BLaER1 treated with 17β-estradiol and CSF1 and Interleukin-3, amounts not matched to agents 10 nM and 100 nM (cell line): ENCODE measurements around the gene SHISAL1.

ENCODE experiments used
- H3K27ac ChIP-seq, 11 experiments: shearing (Covaris generic); formaldehyde crosslinking; 2 replicates each; pipeline ENCODE4 v1.8.1; 2022
- H3K27me3 ChIP-seq, 11 experiments: shearing (Covaris generic); formaldehyde crosslinking; 2 replicates each; pipeline ENCODE4 v1.8.1; 2022
- H3K36me3 ChIP-seq, 11 experiments: shearing (Covaris generic); formaldehyde crosslinking; 2 replicates each; pipeline ENCODE4 v1.8.1; 2022
- H3K4me1 ChIP-seq, 10 experiments: shearing (Covaris generic); formaldehyde crosslinking; 2 replicates each; pipeline ENCODE4 v1.8.1; 2022
- H3K4me2 ChIP-seq, 11 experiments: shearing (Covaris generic); formaldehyde crosslinking; 2 replicates each; pipeline ENCODE4 v1.8.1; 2022
- H3K4me3 ChIP-seq, 10 experiments: shearing (Covaris generic); formaldehyde crosslinking; 2 replicates each; pipeline ENCODE4 v1.8.1; 2022
- H3K9ac ChIP-seq, 11 experiments: shearing (Covaris generic); formaldehyde crosslinking; 2 replicates each; pipeline ENCODE4 v1.8.1; 2022
- H3K9me3 ChIP-seq, 11 experiments: shearing (Covaris generic); formaldehyde crosslinking; replicated peaks in 1 of 11; 2 replicates each; pipeline ENCODE4 v1.8.1; 2022
- H4K20me1 ChIP-seq, 11 experiments: shearing (Covaris generic); formaldehyde crosslinking; 2 replicates each; pipeline ENCODE4 v1.8.1; 2022
- Cebpa-rat ChIP-seq, 11 experiments: shearing (Covaris generic); IDR thresholded peaks; 2 replicates each; pipeline ENCODE4 v1.8.1; 2022

The SHISAL1 gene

DNA sequence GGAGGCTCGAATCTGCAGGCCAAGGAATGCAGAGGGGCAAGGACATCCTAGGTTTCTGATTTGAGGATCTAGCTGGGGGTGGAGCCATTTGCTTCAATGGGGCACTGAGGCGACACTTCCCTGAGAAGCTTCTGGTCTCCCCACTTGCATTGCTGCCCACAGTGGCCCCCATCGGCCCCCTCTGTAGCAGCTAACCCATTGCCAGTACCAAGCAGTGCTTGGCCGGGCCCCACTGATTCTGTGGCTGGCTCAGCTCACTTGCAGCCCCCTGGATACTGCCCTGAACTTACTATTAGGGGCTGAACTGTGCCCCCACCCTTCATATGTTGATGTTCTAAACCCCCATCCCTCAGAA, 42.9 kb upstream of the SHISAL1 start:
- peaks cover 10 to 29% (median 18%) of the 10 kb centered on the region in 10 experiments; a peak in 18 of 20 replicates for H3K4me1 ChIP-seq
- no peaks in the 10 kb centered on the region for H3K27me3 ChIP-seq
- no peak overlapping the region for H3K27ac ChIP-seq
- H3K9ac ChIP-seq, result no peak overlapping the region
- no peak for TF ChIP-seq Cebpa-rat (IDR thresholded peaks at IDR 0.05)
- peak overlapping the region in 8 of 11 experiments; percentile 6 to 66 (median 45); a peak in 13 of 22 replicates for H3K4me2 ChIP-seq
- no peaks in the 10 kb centered on the region for H3K36me3 ChIP-seq
- H4K20me1 ChIP-seq, result no peaks in the 10 kb centered on the region; a peak in 2 of 22 replicates
- H3K9me3 ChIP-seq, result no peaks in the 10 kb centered on the region
- H3K4me3 ChIP-seq, result no peak overlapping the region

DNA sequence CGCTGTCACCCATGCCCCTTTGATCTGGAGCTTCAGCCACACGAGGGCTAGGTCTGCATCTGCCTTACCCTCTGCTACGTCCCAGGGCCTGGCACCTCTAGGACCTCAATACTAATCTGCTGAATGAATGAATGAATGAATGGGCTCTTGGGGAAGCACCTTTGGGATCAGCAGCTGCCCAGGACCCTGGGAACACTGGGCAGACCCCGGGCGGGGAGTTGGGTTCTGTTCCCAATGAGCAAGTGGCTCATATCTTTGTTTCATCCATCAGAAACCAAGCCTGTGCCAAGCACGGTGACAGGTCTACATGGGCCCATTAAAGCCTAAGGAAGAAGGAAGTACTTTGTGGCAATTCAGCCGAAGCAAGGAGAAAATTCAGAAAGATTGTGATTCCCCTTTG, 41.5 kb upstream of the SHISAL1 start:
- peaks cover 10 to 29% (median 18%) of the 10 kb centered on the region in 10 experiments; a peak in 18 of 20 replicates for H3K4me1 ChIP-seq
- no peaks in the 10 kb centered on the region for H3K27me3 ChIP-seq
- H4K20me1 ChIP-seq, result peaks cover 0 to 2% (median 0%) of the 10 kb centered on the region in 11 experiments; a peak in 3 of 22 replicates
- no peaks in the 10 kb centered on the region for H3K9me3 ChIP-seq
- H3K9ac ChIP-seq, result no peak overlapping the region
- no peak overlapping the region for H3K27ac ChIP-seq
- TF ChIP-seq Cebpa-rat (IDR thresholded peaks at IDR 0.05), result no peak
- H3K36me3 ChIP-seq, result no peaks in the 10 kb centered on the region
- H3K4me3 ChIP-seq, result no peak overlapping the region
- no peak overlapping the region for H3K4me2 ChIP-seq

DNA sequence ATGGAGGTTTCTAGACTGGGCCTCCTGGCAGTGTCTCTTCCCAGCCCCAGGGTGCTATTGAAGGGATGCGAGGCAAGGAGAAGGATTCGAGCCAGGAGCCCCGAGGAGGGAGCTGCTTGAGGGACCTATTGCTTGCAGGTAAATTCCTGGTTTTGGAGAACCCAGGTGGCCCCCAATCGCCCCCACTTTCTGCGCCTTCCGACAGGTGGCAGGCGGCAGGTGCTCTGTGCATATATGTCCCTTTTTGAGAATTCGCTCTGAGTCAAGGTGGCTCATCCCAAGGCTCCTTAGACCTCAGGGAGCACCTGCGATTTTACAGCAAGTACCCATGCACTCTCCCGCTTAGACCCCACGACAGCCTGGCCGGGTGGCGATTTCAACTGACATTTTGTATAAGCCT, 40.3 kb upstream of the SHISAL1 start:
- Histone ChIP-seq H3K4me3 (no peak overlapping the region), H4K20me1 (peaks cover 0 to 5% (median 0%) of the 10 kb centered on the region in 11 experiments; a peak in 3 of 22 replicates), H3K27ac (no peak overlapping the region), H3K9me3 (no peaks in the 10 kb centered on the region), H3K27me3 (no peaks in the 10 kb centered on the region), H3K4me2 (peak overlapping the region in 4 of 11 experiments; percentile 7 to 38 (median 22); a peak in 5 of 22 replicates), H3K36me3 (no peaks in the 10 kb centered on the region), H3K9ac (no peak overlapping the region), H3K4me1 (peaks cover 7 to 25% (median 13%) of the 10 kb centered on the region in 10 experiments; a peak in 18 of 20 replicates)
- no peak for TF ChIP-seq Cebpa-rat (IDR thresholded peaks at IDR 0.05)

DNA sequence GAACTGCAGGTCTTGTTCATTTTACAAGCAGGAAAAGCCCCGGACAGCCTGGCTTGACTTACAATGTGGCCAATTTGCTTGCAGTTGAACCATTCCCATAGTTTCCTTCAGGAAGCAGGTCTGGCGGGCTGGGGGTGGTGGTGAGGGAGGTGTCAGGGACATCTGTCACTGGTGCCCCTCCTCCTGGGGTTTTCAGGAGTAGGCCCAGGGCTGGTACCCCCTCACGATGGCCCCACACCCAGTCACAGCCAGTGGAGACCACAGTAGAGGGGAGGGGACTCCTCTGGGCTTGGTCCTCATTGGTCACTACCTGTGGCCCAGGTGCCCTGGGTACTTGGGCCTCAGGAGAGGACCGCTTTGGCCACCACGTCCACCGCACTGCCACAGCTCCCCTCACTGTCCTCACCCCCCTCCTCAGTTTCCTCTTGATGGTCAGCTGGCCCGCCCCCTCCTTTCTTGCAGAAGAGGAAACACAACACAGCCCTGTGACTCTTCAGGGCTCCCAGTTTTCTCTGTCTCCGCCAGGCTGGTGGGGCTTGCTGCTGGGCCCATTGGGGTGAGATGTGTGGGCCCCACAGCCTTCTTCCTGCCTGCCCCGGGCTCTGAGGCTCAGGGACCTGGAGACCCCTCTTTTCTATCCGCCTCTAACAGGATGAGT, 39.8 kb upstream of the SHISAL1 start:
- TF ChIP-seq Cebpa-rat (IDR thresholded peaks at IDR 0.05), result no peak
- no peaks in the 10 kb centered on the region for H3K27me3 ChIP-seq
- peaks cover 9 to 26% (median 16%) of the 10 kb centered on the region in 10 experiments; a peak in 18 of 20 replicates for H3K4me1 ChIP-seq
- no peak overlapping the region for H3K27ac ChIP-seq
- H3K4me2 ChIP-seq, result peak overlapping the region in 4 of 11 experiments; percentile 7 to 38 (median 22); a peak in 6 of 22 replicates
- no peaks in the 10 kb centered on the region for H3K9me3 ChIP-seq
- H3K4me3 ChIP-seq, result no peak overlapping the region
- H3K36me3 ChIP-seq, result no peaks in the 10 kb centered on the region
- H4K20me1 ChIP-seq, result peaks cover 0 to 5% (median 0%) of the 10 kb centered on the region in 11 experiments; a peak in 4 of 22 replicates
- H3K9ac ChIP-seq, result no peak overlapping the region

DNA sequence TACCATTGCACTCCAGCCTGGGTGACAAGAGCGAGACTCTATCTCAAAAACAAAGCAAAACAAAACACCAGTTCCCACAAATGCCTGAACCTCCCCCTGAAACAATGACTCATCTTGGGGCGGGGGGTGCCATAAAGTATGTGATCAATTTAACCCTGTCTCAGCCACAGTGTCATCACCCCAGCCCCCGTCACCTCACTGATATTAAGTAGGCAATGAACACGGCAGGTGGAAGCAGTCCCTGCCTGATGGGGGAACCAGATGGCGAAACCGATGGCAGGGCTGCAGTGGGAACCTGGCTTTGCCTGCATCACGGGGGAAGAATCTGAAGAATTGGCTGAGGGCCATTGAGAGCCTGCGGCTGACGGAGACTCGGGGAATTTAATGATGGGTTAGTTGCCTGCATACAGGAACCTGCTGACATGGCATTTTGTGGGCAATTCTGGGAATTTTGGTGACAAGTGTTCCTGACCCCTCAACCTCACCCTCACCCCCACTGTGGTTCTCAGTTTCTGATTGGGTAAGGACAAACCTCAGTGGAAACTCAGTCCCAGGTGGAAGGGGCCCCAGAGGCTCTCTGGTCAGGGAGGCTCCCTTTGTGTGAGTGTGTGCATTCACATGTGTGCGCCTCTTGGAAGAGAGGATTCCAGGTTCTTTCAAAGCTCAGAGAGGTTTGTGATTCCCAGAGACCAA, 39.1 kb upstream of the SHISAL1 start:
- H3K4me2 ChIP-seq, result peak overlapping the region in 3 of 11 experiments; percentile 6 to 38 (median 34); a peak in 4 of 22 replicates
- H3K27ac ChIP-seq, result no peak overlapping the region
- H3K4me1 ChIP-seq, result peaks cover 13 to 33% (median 20%) of the 10 kb centered on the region in 10 experiments; a peak in 18 of 20 replicates
- TF ChIP-seq Cebpa-rat (IDR thresholded peaks at IDR 0.05), result no peak
- H3K9me3 ChIP-seq, result no peaks in the 10 kb centered on the region
- H3K36me3 ChIP-seq, result no peaks in the 10 kb centered on the region
- no peaks in the 10 kb centered on the region for H3K27me3 ChIP-seq
- H3K4me3 ChIP-seq, result no peak overlapping the region
- H3K9ac ChIP-seq, result no peak overlapping the region
- H4K20me1 ChIP-seq, result peaks cover 0 to 5% (median 0%) of the 10 kb centered on the region in 11 experiments; a peak in 4 of 22 replicates

DNA sequence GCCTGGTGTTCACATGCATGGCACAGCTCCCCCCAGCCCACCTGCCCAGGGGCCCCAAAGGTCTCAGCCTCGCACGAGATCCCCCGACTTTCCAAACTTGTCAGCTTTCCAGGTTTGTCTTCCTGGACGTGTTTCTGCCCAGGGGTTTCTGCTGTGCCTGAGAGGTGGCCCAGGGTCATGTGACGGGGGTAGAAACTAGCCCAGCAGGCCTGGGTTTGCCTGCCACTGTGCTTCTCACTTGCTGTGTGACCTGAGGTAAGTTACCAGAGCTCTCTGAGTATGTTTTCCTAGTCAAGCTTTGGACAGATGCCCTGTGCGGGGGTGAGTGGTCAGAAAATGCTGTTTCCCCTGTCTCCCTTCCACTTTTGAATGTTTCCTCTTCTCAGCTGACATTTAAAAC, 38.3 kb upstream of the SHISAL1 start:
- H3K9ac ChIP-seq, result no peak overlapping the region
- H3K4me1 ChIP-seq, result peaks cover 13 to 35% (median 21%) of the 10 kb centered on the region in 10 experiments; a peak in 18 of 20 replicates
- peaks cover 0 to 5% (median 0%) of the 10 kb centered on the region in 11 experiments; a peak in 4 of 22 replicates for H4K20me1 ChIP-seq
- no peaks in the 10 kb centered on the region for H3K27me3 ChIP-seq
- no peaks in the 10 kb centered on the region for H3K36me3 ChIP-seq
- TF ChIP-seq Cebpa-rat (IDR thresholded peaks at IDR 0.05), result no peak
- H3K27ac ChIP-seq, result no peak overlapping the region
- H3K9me3 ChIP-seq, result no peaks in the 10 kb centered on the region
- H3K4me3 ChIP-seq, result no peak overlapping the region
- peak overlapping the region in 1 of 11 experiments; percentile 38; a peak in 2 of 22 replicates for H3K4me2 ChIP-seq

DNA sequence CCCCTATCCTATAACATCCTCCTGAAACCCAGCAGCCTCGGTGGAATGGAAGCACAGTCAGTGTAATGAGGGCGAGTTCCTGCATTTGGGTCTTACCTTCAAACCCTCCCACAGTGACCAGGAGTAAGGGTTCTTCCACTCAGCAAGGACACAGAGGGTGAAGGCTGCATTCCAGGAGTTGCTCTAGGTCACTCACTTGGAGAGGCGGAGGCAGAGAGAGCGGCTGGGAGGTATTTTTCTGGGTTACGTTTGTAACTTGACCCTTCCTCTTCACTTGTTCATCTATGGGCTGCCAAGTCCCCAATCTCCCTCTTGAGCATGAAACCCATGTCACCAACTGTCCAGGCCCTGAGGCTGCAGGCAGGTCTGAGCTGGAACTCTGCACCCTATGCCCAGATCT, 36.8 kb upstream of the SHISAL1 start:
- no peak for TF ChIP-seq Cebpa-rat (IDR thresholded peaks at IDR 0.05)
- Histone ChIP-seq H3K27me3 (no peaks in the 10 kb centered on the region), H3K27ac (no peak overlapping the region), H3K4me1 (peaks cover 4 to 26% (median 14%) of the 10 kb centered on the region in 10 experiments; a peak in 15 of 20 replicates), H3K4me3 (no peak overlapping the region), H3K9ac (no peak overlapping the region), H4K20me1 (peaks cover 0 to 5% (median 0%) of the 10 kb centered on the region in 11 experiments; a peak in 4 of 22 replicates), H3K4me2 (no peak overlapping the region), H3K9me3 (no peaks in the 10 kb centered on the region), H3K36me3 (no peaks in the 10 kb centered on the region)

DNA sequence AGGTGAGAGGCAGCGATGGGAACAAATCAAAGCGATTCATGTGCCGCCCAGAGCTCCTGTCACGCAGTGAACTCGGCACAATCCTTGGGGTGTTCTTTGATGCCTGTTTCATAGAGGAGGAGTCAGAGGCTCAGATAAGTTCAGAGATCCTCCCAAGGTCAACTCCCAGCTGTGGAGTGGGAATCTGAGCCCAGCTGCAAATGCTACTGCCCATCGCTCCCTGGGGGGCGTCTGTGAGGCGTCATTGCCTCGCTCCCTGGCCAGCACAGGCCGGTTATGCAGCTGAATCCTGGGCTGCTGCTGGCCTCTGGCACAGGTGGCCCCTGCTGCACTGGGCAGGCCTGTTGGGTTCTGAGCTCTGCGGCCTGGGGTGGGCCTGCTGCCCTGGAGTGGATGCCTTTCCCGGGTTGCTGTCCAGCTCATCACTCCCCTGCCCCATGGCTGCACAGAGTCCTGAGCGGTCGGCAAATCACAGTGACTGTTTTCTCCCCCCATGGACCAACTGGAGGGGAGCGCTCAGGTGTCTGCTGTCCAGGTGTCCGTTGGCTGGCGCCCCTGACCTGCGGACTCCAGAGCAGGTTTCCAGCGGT, 36.3 kb upstream of the SHISAL1 start:
- H3K9ac ChIP-seq, result no peak overlapping the region
- H3K4me1 ChIP-seq, result peaks cover 4 to 26% (median 14%) of the 10 kb centered on the region in 10 experiments; a peak in 15 of 20 replicates
- H3K4me3 ChIP-seq, result no peak overlapping the region
- H3K27ac ChIP-seq, result no peak overlapping the region
- peaks cover 0 to 5% (median 0%) of the 10 kb centered on the region in 11 experiments; a peak in 4 of 22 replicates for H4K20me1 ChIP-seq
- H3K36me3 ChIP-seq, result no peaks in the 10 kb centered on the region
- peak overlapping the region in 2 of 11 experiments; percentile 5 to 12; a peak in 2 of 22 replicates for H3K4me2 ChIP-seq
- no peak for TF ChIP-seq Cebpa-rat (IDR thresholded peaks at IDR 0.05)
- no peaks in the 10 kb centered on the region for H3K27me3 ChIP-seq
- H3K9me3 ChIP-seq, result no peaks in the 10 kb centered on the region

DNA sequence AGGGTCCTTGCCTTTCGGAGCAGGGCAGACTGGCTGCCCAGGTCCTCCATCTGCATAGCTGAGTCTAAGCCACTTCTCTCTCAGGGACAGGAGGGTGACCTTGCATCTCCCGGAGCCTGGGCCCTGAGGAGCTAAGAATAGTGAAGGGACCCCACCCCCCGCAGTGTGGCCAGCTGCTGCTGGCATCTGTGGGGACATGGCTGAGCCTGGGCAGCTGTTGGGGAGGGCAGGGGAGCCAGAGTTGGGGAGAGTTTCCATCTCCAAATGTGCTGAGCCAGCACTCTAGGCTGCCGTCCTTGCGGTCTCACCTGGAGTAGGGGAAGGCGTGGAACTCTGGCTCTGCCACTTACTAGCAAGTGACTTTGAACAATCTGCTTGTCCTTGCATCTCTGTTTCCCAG, 34.8 kb upstream of the SHISAL1 start:
- TF ChIP-seq Cebpa-rat (IDR thresholded peaks at IDR 0.05), result no peak
- Histone ChIP-seq H3K27ac (no peak overlapping the region), H3K36me3 (no peaks in the 10 kb centered on the region), H3K4me2 (peak overlapping the region in 6 of 11 experiments; percentile 13 to 30 (median 24); a peak in 8 of 22 replicates), H3K27me3 (no peaks in the 10 kb centered on the region), H4K20me1 (peaks cover 0 to 7% (median 0%) of the 10 kb centered on the region in 11 experiments; a peak in 4 of 22 replicates), H3K9ac (peak overlapping the region in 1 of 11 experiments; percentile 29; a peak in 1 of 22 replicates), H3K4me1 (peaks cover 4 to 27% (median 12%) of the 10 kb centered on the region in 10 experiments; a peak in 15 of 20 replicates), H3K9me3 (no peaks in the 10 kb centered on the region), H3K4me3 (no peak overlapping the region)
